PC-3 (cell line): Measurements from ENCODE around the gene IQCK.

Experiments
- CTCF ChIP-seq: fragments of 300-600 bp; sonication (generic); conservative IDR thresholded peaks from 2 replicates; pipeline ENCODE4 v1.5.1; 2017; ENCODE audit warnings: antibody characterized with exemption, low read depth, mild to moderate bottlenecking, low read length
- EZH2 ChIP-seq: fragments of 300-600 bp; sonication (generic); IDR thresholded peaks from one replicate; pipeline ENCODE4 v1.6.1; 2017; ENCODE audit warnings: antibody characterized with exemption, mild to moderate bottlenecking, low read length; ENCODE audit not compliant: unreplicated experiment
- EZH2phosphoT487 ChIP-seq: fragments of 300-600 bp; sonication (generic); IDR thresholded peaks from 2 replicates; pipeline ENCODE4 v1.6.1; 2018; ENCODE audit warnings: mild to moderate bottlenecking, antibody characterized with exemption, low read length, borderline replicate concordance

- TF ChIP-seq CTCF (no peak), EZH2phosphoT487 (no peak), EZH2 (no peak)
These were observed 12.9 kb upstream of the IQCK start for GRCh38 chr16:19705146-19705501.
